Measurements from ENCODE around the gene RFXANK.

DNA sequence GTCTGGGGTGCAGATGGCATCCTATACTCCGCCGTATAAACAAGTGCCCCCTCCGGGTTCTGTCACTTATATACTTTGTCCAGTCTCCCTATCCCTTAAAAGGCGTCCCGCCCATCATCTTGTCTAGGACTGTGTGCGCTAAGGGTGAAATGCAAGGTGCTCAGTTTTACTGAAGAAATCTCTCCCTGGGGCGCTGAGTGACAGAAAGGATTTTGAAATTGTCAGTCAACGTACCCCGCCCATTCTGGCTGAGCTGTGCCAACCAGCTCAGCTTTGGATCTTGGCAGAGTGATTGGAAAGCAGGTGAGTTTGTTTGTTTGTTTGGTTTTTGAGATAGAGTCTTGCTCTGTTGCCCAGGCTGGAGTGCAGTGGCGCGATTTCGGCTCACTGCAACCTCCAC lies 49.7 kb upstream of the RFXANK start:
- TF ChIP-seq POLR2A (IDR thresholded peaks at IDR 0.05), result no peak
- TF ChIP-seq, protein P1, sequence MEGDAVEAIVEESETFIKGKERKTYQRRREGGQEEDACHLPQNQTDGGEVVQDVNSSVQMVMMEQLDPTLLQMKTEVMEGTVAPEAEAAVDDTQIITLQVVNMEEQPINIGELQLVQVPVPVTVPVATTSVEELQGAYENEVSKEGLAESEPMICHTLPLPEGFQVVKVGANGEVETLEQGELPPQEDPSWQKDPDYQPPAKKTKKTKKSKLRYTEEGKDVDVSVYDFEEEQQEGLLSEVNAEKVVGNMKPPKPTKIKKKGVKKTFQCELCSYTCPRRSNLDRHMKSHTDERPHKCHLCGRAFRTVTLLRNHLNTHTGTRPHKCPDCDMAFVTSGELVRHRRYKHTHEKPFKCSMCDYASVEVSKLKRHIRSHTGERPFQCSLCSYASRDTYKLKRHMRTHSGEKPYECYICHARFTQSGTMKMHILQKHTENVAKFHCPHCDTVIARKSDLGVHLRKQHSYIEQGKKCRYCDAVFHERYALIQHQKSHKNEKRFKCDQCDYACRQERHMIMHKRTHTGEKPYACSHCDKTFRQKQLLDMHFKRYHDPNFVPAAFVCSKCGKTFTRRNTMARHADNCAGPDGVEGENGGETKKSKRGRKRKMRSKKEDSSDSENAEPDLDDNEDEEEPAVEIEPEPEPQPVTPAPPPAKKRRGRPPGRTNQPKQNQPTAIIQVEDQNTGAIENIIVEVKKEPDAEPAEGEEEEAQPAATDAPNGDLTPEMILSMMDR (IDR thresholded peaks at IDR 0.05), result no peak
